NCI-H2171 treated with DMSO at 0.1 percent for 48 hours (cell line): Measurements from ENCODE around the gene MEIKIN.

Source experiments
- DNase-seq: peaks from one replicate; lab custom pipeline; 2025; lab: John Stamatoyannopoulos, UW

Gene MEIKIN

GRCh38 chr5:131973089-131973712 lies 27.7 kb upstream of the MEIKIN start:
- no peak for DNase-seq

- no peak for DNase-seq
These were observed 23.0 kb upstream of the MEIKIN start for GRCh38 chr5:131968396-131968954.

- DNase-seq, result peak; percentile 33
These were observed 21.1 kb upstream of the MEIKIN start for GRCh38 chr5:131966551-131966950.

GRCh38 chr5:131965826-131966415 lies 20.5 kb upstream of the MEIKIN start:
- DNase-seq, result no peak

- DNase-seq, result no peak
These were observed 14.4 kb upstream of the MEIKIN start for GRCh38 chr5:131959906-131960305.

- DNase-seq, result no peak
These were observed 13.7 kb upstream of the MEIKIN start for GRCh38 chr5:131959136-131959535.

- no peak for DNase-seq
These were observed 12.4 kb upstream of the MEIKIN start for GRCh38 chr5:131957721-131958441.

- no peak for DNase-seq
These were observed 8.5 kb upstream of the MEIKIN start for GRCh38 chr5:131953969-131954368.

GRCh38 chr5:131952301-131952857 lies 6.9 kb upstream of the MEIKIN start:
- no peak for DNase-seq

- no peak for DNase-seq
These were observed 5.2 kb upstream of the MEIKIN start for GRCh38 chr5:131950706-131951105.

- DNase-seq, result no peak
These were observed 2.0 kb upstream of the MEIKIN start for GRCh38 chr5:131947445-131947844.

- no peak for DNase-seq
These were observed 537 bp downstream of the MEIKIN start for GRCh38 chr5:131944702-131945550.

- no peak for DNase-seq
These were observed 1.5 kb downstream of the MEIKIN start for GRCh38 chr5:131943916-131944315.

- DNase-seq, result no peak
These were observed 3.4 kb downstream of the MEIKIN start for GRCh38 chr5:131942016-131942415.

GRCh38 chr5:131939690-131940345 lies 5.6 kb downstream of the MEIKIN start:
- no peak for DNase-seq

GRCh38 chr5:131932235-131932634 lies 13.2 kb downstream of the MEIKIN start:
- DNase-seq, result no peak

GRCh38 chr5:131928957-131929356 lies 16.5 kb downstream of the MEIKIN start:
- DNase-seq, result no peak

- DNase-seq, result no peak
These were observed 19.3 kb downstream of the MEIKIN start for GRCh38 chr5:131926168-131926567.

- DNase-seq, result no peak
These were observed 29.0 kb downstream of the MEIKIN start for GRCh38 chr5:131916481-131916880.

- DNase-seq, result no peak
These were observed 31.0 kb downstream of the MEIKIN start for GRCh38 chr5:131914472-131914871.

GRCh38 chr5:131913603-131914002 lies 31.9 kb downstream of the MEIKIN start:
- no peak for DNase-seq
